Measurements from ENCODE around the gene GNG13.

GRCh38 chr16:818132-818531 is 17.6 kb upstream of the GNG13 start:
- no peak for TF ChIP-seq POLR2A (IDR thresholded peaks at IDR 0.05)
- no peak for TF ChIP-seq CTCF (IDR thresholded peaks at IDR 0.05)
- TF ChIP-seq EP300 (IDR thresholded peaks at IDR 0.05): no peak

All from suprapubic skin (tissue), 3 donors.